ENCODE results near the gene HTR6. TPM values are rescaled to one million over a fixed set of nuclear protein-coding genes. Genes with fewer than 3 reads are reported as not detected.

The HTR6 gene
- total RNA-seq, 1 experiment from 2014 or later = 0.37 TPM

DNA sequence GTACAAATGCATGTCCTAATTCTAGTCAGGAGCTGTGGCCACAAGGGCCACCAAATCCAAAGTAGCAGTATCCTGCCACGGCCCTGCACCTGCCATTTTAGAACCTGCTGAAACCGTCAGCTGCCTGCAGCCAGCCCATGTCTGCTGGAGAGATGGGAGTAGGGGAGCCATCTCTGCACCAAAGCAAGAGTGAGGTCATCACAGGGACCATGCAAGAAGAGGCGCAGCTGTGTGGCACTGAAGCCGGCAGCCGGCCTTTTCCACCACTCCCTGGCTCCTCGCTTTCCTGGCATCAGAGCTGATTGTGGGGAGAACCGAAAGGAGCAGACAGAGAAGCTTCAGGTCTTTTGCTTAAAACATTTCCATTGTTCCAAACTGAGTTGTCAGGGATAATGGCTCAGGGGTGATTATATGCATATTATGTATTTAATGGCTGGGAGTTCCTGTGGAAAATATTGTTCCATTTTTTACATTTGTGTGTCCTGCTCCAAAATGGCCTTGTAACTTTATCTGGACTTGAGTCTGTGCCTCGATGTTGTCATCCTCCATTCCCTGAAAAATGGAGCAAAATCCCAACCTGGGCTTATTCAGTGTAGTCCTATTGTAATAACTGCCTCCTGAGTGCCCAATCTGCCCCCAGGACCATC lies 39.3 kb upstream of the HTR6 start:
- peaks cover 15 to 20% of the 10 kb centered on the region in 2 experiments for H3K4me1 Mint-ChIP-seq
- no peaks in the 10 kb centered on the region for H4K20me1 ChIP-seq (ENCODE audit: control insufficient read depth, insufficient read depth, insufficient read length)

More for the DNA sequence above, 39.3 kb upstream of the HTR6 start:
- no peak overlapping the region for H3K4ac ChIP-seq (ENCODE audit: low read depth, low read length)
- peaks cover 3% of the 10 kb centered on the region for H3K79me1 ChIP-seq (ENCODE audit: insufficient read depth, low read depth, low read length, poor library complexity, severe bottlenecking)
- H3K9me3 Mint-ChIP-seq = no peaks in the 10 kb centered on the region
- H2BK5ac ChIP-seq (ENCODE audit: insufficient read length, low read length) = no peak overlapping the region
- no peak overlapping the region for H2BK120ac ChIP-seq (ENCODE audit: low read depth, low read length, poor library complexity, severe bottlenecking)
- no peaks in the 10 kb centered on the region for H3K27me3 Mint-ChIP-seq (ENCODE audit: low read depth)
- H3K79me2 ChIP-seq (ENCODE audit: insufficient read depth, low read length) = peaks cover 5% of the 10 kb centered on the region; the same call in 1 of the 2 replicates
- no peak overlapping the region for H3K23ac ChIP-seq (ENCODE audit: insufficient read length, low read depth, low read length)
- peaks cover 10 to 43% (median 29%) of the 10 kb centered on the region in 3 experiments; a peak in 6 of 7 replicates for H3K36me3 Mint-ChIP-seq (ENCODE audit: insufficient read depth in 1 of 3, low read depth in 3 of 3)
- no peaks in the 10 kb centered on the region for H3K9me3 ChIP-seq (ENCODE audit: control insufficient read depth, low read depth, low read length)
- no peak overlapping the region for H2AFZ ChIP-seq (ENCODE audit: low read length)
- no peak overlapping the region for H2BK12ac ChIP-seq (ENCODE audit: insufficient read length, low read depth, low read length)
- H3K14ac ChIP-seq (ENCODE audit: insufficient read depth, low read length) = no peak overlapping the region
- H2BK15ac ChIP-seq (ENCODE audit: low read depth, low read length) = no peak overlapping the region
- no peak overlapping the region for H2AK5ac ChIP-seq (ENCODE audit: insufficient read length, low read length)
- H3K4me3 Mint-ChIP-seq = no peak overlapping the region
- H3K27ac Mint-ChIP-seq = no peak overlapping the region
- no peak overlapping the region for H3K27ac ChIP-seq (ENCODE audit: insufficient read length, low read depth, low read length)
- H2BK20ac ChIP-seq (ENCODE audit: low read depth, low read length, poor library complexity, severe bottlenecking) = no peak overlapping the region
- H3K4me1 ChIP-seq (ENCODE audit: insufficient read depth, low read length) = peaks cover 13% of the 10 kb centered on the region; the same call in 1 of the 2 replicates
- TF ChIP-seq, protein P1, sequence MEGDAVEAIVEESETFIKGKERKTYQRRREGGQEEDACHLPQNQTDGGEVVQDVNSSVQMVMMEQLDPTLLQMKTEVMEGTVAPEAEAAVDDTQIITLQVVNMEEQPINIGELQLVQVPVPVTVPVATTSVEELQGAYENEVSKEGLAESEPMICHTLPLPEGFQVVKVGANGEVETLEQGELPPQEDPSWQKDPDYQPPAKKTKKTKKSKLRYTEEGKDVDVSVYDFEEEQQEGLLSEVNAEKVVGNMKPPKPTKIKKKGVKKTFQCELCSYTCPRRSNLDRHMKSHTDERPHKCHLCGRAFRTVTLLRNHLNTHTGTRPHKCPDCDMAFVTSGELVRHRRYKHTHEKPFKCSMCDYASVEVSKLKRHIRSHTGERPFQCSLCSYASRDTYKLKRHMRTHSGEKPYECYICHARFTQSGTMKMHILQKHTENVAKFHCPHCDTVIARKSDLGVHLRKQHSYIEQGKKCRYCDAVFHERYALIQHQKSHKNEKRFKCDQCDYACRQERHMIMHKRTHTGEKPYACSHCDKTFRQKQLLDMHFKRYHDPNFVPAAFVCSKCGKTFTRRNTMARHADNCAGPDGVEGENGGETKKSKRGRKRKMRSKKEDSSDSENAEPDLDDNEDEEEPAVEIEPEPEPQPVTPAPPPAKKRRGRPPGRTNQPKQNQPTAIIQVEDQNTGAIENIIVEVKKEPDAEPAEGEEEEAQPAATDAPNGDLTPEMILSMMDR (conservative IDR thresholded peaks at IDR 0.05) = no peak
- no peak overlapping the region for H3K9ac ChIP-seq (ENCODE audit: extremely low read depth, insufficient read length, low read length)
- WGBS (ENCODE audit: extremely low coverage, insufficient read length, low lambda C conversion rate) = no CpG with 5 or more reads among the region's 8 CpGs
- H3T11ph ChIP-seq (ENCODE audit: low read length) = no peak overlapping the region
- H3K18ac ChIP-seq (ENCODE audit: insufficient read length, low read depth, low read length) = no peak overlapping the region
- no peak overlapping the region for H4K91ac ChIP-seq (ENCODE audit: insufficient read length, low read depth, low read length)
- H3K27me3 ChIP-seq (ENCODE audit: insufficient read depth, low read length) = no peaks in the 10 kb centered on the region
- no peak overlapping the region for H4K8ac ChIP-seq (replicated peaks; ENCODE audit: insufficient read length, low read depth, low read length)
- H3K56ac ChIP-seq (ENCODE audit: insufficient read length, low read depth, low read length) = no peak overlapping the region
- no peak for DNase-seq
- H3K23me2 ChIP-seq (ENCODE audit: insufficient read length, low read depth, low read length, poor library complexity, severe bottlenecking) = no peaks in the 10 kb centered on the region
- H3K4me2 ChIP-seq (ENCODE audit: insufficient read depth, insufficient read length, low read length) = no peak overlapping the region
- no peak overlapping the region for H4K5ac ChIP-seq (ENCODE audit: insufficient read length, low read depth, low read length)
